SH-SY5Y (cell line): Measurements from ENCODE around the gene MAN1C1.

Experiments
- GATA2 ChIP-seq: IDR thresholded peaks from 2 replicates; pipeline ENCODE4 v1.6.1; 2011; ENCODE audit warnings: mild to moderate bottlenecking, low read depth, low read length
- GATA3 ChIP-seq: IDR thresholded peaks from 2 replicates; pipeline ENCODE4 v1.6.1; 2011; ENCODE audit warnings: low read depth, mild to moderate bottlenecking, low read length, moderate library complexity

- TF ChIP-seq GATA2 (no peak), GATA3 (no peak)
These were observed 128.2 kb downstream of the MAN1C1 start for GRCh38 chr1:25744636-25745425.
